Measurements from ENCODE around the gene HOXA10.

HOXA10 gene

DNA sequence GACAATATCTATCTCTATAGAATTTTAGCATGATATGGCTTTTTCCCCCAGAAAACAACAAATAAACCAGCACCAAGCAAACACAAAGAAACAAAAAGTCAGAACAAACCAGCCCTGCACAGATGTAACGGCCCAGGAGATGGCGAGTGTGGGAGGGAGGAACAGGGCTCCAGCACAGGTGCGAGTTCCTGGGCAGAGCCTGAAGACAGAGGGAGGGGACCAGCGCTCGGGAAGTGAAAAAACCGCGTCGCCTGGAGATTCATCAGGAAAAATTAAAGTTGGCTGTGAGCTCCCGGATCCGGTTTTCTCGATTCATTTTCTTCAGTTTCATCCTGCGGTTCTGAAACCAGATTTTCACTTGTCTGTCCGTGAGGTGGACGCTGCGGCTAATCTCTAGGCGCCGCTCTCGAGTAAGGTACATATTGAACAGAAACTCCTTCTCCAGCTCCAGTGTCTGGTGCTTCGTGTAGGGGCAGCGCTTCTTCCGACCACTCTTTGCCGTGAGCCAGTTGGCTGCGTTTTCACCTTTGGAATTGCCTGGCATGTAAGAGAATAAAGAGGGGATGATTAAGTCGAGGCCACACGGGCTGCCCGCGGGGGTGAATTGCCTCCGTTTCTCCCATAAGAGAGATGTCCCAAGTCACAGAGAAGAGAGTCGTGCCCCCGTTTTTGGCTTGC lies 2.3 kb downstream of the HOXA10 start:
- peak overlapping the region; percentile 57 for H3K4me3 Mint-ChIP-seq
- peaks cover 43% of the 10 kb centered on the region for H3K27me3 Mint-ChIP-seq
- no peaks in the 10 kb centered on the region for H3K9me3 Mint-ChIP-seq (ENCODE audit: low read depth)
- H3K27ac Mint-ChIP-seq: peak overlapping the region; percentile 18
- no peaks in the 10 kb centered on the region for H3K36me3 Mint-ChIP-seq
- H3K4me1 Mint-ChIP-seq (ENCODE audit: low read depth): peaks cover 30% of the 10 kb centered on the region

DNA sequence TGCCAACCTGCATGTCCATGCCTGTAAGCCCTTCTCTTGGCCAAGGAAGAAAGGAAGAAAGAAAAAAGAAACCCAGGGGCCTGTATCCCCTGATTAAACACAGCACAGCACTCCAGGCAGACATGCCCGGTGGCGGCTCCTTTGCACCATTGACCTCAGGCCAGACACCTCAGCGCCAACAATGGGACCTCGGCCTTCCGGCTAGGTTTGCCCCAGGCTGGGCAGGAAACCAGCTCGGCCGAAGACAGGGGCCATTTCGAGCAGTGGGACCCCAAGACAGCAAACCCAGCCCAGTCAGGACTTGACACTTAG lies 2.8 kb downstream of the HOXA10 start:
- Mint-ChIP-seq H3K9me3 (ENCODE audit: low read depth) (no peaks in the 10 kb centered on the region), H3K36me3 (no peaks in the 10 kb centered on the region), H3K4me3 (no peak overlapping the region), H3K27me3 (peaks cover 45% of the 10 kb centered on the region), H3K4me1 (ENCODE audit: low read depth) (peaks cover 31% of the 10 kb centered on the region), H3K27ac (peak overlapping the region; percentile 12)

DNA sequence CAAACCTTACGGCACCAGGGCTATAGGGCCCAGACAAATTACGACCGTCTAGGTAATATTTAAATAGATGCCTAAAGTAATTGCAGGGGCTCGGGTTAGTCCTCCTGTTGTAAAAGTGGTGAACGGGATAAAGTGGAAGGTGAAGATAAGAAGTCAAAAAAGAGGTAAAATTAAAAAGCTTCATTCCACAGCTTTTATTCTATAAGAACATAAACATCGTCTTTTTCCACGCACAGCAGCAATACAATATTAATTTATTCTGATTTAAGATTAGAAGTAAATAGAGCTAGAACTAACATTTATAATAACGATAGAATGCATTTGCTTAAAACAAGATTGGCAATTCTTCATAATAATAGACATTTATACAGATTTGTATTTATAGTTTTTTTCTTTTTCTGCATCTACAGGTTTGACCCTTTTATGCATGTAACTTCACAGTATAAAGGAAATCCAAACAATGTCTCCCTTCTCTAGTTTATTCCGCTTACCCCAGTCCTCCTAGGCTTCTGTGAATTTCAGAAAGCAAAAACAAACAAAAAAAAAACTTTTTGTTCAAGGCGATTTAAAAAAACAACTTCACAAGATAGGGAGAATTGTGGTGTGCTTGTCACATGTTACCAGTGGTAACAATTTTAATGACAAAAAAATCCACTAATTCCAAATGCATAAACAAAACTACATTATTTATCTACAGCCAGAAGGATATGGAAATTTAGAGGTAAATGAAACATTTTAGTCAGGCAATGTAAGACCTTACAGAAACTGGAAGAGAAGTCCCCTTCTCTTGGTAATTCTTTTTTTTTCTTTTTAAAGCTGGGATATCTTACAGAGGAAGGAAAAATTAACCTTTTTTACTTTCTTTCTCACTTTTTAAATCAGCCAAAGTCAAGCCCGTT lies 3.4 kb downstream of the HOXA10 start:
- Mint-ChIP-seq H3K27me3 (peaks cover 47% of the 10 kb centered on the region), H3K4me3 (peak overlapping the region; percentile 17), H3K36me3 (no peaks in the 10 kb centered on the region), H3K9me3 (ENCODE audit: low read depth) (no peaks in the 10 kb centered on the region), H3K4me1 (ENCODE audit: low read depth) (peaks cover 35% of the 10 kb centered on the region), H3K27ac (peak overlapping the region; percentile 12)

DNA sequence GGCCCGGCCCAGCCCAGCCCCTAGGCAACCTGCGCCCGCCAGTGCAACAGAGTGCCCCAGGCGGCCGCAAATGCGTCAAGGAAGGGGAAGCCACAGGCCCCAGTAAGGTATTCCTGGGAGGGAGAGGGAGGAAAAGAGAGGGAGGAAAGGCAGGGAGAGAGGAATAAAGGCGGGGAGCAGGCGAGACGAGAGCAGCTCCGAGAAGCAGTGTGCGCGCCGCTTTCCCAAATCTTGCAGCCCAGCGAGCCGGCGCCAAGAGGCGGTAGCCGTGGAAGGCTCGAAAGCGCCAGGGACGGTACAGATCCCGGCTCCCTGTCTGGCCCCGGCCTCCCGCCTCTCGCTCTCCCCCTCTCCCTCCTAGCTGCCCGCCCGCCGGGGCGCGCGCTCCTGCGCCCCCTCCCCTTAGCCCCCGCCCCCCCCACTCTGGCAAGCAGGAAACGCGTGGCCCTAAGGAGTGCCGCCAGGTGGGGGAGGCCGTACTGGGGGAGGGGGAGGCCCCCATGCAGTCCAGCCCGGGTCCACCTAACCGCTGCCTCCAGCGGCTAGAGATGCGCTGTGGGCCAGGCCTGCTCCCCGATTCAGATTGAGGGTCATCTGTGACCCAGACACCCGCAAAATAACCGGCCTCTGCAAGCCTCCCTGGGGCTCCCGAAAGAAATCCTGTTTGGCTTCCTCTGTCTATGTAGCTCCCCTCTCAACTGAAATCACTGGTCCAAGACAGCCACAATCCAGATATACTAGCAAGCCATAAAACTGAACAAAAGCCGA lies 4.3 kb downstream of the HOXA10 start:
- Mint-ChIP-seq H3K4me1 (ENCODE audit: low read depth) (peaks cover 38% of the 10 kb centered on the region), H3K27ac (no peak overlapping the region), H3K36me3 (no peaks in the 10 kb centered on the region), H3K27me3 (peaks cover 46% of the 10 kb centered on the region), H3K9me3 (ENCODE audit: low read depth) (no peaks in the 10 kb centered on the region), H3K4me3 (peak overlapping the region; percentile 17)

DNA sequence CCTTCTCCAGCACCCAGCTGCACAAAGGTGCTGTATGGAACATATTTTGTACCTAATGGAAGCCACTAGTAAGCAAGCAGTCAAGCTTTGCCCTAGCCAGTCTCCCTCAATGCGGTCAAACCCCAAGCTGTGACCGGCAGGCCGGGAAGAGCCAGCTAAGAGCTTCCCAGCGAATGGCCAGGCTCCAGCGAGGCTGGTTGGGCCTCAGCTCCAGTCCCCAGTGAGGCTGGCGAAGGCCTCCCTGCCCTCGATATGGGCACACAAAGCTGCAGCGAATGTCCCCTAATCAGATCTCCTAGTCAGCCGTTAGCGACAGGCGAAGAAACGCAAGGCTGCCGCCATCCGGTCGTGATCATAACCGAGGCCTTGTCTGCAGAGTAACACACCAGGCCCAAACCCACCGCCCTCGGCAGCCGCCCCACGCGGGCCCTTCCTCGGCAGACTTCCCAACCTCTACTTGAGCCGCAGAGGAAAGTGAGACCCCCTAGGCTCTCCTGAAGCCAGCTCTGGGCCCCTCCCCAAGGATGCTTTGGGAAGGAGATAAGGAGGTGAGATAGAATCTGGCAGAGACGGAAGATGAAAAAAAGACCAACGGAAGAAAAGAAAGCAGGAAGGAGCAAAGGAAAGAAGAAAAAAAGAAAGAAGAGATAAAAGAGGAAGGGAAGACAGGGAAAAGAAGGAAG lies 5.7 kb downstream of the HOXA10 start:
- Mint-ChIP-seq H3K27me3 (peaks cover 56% of the 10 kb centered on the region), H3K4me1 (ENCODE audit: low read depth) (peaks cover 39% of the 10 kb centered on the region), H3K36me3 (no peaks in the 10 kb centered on the region), H3K4me3 (peak overlapping the region; percentile 2), H3K27ac (no peak overlapping the region), H3K9me3 (ENCODE audit: low read depth) (no peaks in the 10 kb centered on the region)

DNA sequence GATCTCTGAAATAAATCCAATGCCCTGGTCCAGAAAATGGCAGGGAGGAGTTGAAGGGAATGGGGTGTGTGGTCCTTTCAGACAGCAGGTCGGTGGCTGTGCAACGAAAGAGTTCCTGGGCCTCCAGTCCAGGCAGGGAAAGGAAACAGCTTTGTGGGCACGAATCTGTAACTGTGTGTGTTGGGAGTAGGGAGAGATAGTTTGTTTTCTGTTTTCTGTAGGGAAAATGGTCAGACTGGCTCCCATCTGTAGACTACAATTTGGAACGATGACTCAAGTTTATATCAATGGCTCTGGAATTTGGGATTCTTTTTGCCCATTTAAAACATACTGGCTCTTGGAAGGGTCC lies 6.2 kb downstream of the HOXA10 start:
- Mint-ChIP-seq H3K27me3 (peaks cover 60% of the 10 kb centered on the region), H3K36me3 (no peaks in the 10 kb centered on the region), H3K4me3 (no peak overlapping the region), H3K4me1 (ENCODE audit: low read depth) (peaks cover 39% of the 10 kb centered on the region), H3K27ac (no peak overlapping the region), H3K9me3 (ENCODE audit: low read depth) (no peaks in the 10 kb centered on the region)

DNA sequence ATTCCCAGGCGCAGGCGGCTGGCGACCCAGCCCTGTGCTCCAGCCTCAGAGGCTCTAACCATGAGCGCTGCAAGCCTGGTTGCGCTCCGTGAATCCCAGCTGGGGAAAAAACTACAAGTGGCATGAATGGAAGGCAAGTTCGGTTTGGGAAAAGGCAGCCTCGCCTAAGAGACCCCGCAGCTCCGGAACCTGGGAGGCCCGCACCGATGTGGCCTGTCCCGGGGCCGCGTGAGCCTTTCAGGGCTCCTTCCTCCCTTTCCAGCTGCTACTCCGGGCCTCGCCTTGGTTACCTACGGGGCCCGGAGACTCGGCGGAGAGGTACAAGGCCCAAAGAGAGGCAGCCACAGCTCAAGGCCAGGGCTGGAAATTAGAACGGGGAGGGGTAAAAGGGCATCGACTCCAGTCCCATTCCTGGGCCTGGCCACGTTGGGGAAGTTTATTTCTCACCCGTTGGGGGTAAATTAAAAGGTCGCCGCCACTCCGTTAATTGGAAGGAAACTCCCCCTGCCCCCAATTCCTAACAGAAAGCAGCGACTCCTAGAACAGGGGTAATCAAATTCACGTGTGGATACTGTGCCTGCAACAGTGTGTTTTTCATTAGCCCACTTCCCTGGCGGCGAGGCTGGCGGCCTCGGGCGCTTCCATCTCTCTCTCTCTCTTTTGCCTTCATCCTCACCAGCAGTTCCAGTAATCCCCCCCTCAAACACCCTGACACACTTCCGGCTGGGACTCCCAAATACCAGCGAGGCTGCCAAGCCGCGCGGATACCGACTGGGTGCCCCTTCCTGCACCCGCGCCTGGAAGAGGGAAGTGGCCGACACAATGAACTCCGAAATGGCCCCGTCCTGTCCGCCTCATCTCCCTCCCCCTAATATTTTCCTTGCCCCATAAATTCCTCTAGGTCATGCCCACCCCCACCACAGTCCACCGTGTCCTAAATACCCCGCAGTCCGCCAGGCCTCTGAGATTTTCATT lies 7.3 kb downstream of the HOXA10 start:
- peaks cover 56% of the 10 kb centered on the region for H3K27me3 Mint-ChIP-seq
- H3K4me1 Mint-ChIP-seq (ENCODE audit: low read depth): peaks cover 33% of the 10 kb centered on the region
- H3K9me3 Mint-ChIP-seq (ENCODE audit: low read depth): no peaks in the 10 kb centered on the region
- no peak overlapping the region for H3K27ac Mint-ChIP-seq
- H3K4me3 Mint-ChIP-seq: peak overlapping the region; percentile 47
- no peaks in the 10 kb centered on the region for H3K36me3 Mint-ChIP-seq

DNA sequence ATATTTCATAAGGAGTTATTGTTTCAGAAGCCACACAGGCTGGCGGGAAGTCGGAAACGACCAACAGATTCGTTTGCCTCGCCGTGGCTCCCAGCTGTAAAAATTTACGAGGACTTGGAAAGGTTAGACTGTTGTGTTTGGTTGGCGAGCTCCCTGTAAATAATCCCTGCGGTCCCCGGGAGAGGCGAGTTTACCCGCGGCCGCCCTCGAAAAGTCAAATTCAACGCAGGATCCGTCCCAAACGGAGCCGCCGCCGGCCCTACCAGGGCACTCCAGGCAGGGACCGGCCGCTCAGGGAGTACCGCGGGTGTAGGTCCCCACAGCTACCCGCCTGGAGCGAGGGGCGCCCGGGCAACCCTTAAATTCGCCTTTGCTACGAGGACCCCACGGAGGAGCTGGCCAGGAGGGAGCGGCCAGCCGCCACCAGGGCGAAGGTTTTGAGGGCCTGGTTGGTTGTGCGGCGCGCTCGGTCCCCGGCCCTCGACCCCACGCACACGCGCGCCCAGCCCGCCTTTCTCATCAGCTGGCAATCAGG lies 8.1 kb downstream of the HOXA10 start:
- Mint-ChIP-seq H3K36me3 (no peaks in the 10 kb centered on the region), H3K27ac (peak overlapping the region; percentile 72), H3K9me3 (ENCODE audit: low read depth) (no peaks in the 10 kb centered on the region), H3K27me3 (peaks cover 53% of the 10 kb centered on the region), H3K4me3 (peak overlapping the region; percentile 65), H3K4me1 (ENCODE audit: low read depth) (peaks cover 30% of the 10 kb centered on the region)

DNA sequence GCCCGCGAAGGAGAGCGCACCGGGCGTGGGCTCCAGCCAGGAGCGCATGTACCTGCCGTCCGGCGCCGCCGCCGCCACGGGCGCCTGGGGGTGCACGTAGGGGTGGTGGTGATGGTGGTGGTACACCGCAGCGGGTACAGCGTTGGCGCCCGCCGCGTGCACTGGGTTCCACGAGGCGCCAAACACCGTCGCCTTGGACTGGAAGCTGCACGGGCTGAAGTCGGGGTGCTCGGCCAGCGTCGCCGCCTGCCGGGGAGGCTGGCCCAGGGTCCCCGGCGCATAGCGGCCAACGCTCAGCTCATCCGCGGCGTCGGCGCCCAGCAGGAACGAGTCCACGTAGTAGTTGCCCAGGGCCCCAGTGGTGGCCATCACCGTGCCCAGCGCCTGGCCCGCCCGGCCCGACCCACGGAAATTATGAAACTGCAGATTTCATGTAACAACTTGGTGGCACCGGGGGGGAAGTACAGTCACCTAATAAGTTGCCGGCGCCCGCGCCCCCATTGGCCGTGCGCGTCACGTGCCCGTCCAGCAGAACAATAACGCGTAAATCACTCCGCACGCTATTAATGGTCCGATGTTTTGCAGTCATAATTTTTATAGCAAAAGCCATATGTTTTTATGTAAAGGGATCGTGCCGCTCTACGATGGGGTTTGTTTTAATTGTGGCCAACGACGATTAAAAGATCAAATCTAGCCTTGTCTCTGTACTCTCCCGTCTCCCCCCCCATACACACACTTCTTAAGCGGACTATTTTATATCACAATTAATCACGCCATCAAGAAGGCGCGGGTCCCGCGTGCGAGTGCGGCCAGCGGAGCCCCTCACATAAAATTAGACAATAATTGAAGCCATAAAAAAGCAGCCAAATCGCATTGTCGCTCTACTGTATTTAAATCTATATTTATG lies 8.8 kb downstream of the HOXA10 start, which contains the start of gene HOXA9:
Gene HOXA9 (minus strand): TSS at position 449 of the 907 bp plus-strand sequence. CDS start 80 bp downstream, at position 369.
- H3K36me3 Mint-ChIP-seq: no peaks in the 10 kb centered on the region
- peaks cover 49% of the 10 kb centered on the region for H3K27me3 Mint-ChIP-seq
- peaks cover 28% of the 10 kb centered on the region for H3K4me1 Mint-ChIP-seq (ENCODE audit: low read depth)
- peak within 1 kb of the TSS; percentile 72 for H3K27ac Mint-ChIP-seq
- peak within 1 kb of the TSS; percentile 65 for H3K4me3 Mint-ChIP-seq
- no peaks in the 10 kb centered on the region for H3K9me3 Mint-ChIP-seq (ENCODE audit: low read depth)

DNA sequence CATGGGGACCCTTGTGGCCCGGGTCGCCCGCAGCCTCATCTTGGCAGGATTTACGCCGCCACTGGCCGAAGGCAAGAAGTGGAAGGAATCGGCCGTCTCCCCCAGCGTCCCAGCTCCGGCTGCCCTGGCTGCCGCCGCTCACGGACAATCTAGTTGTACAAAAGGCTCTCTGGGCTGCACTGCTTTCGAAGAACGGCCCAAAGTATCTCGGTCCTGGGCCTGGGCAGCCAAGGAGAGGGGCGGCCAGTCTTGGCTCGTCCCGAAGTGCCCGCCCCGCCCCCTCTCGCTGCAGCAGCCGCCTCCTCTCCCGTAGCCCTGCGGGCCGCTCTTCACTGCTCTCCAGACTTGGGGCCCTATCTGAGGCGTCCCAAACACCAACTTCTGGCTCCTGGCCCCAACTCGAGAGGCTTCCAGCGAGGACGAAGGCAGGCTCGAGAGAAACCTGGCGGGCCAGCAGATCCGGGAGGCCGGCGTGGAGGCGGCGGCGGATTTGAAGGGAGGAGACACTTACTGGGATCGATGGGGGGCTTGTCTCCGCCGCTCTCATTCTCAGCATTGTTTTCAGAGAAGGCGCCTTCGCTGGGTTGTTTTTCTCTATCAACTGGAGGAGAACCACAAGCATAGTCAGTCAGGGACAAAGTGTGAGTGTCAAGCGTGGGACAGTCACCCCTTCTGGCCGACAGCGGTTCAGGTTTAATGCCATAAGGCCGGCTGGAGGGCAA lies 9.6 kb downstream of the HOXA10 start:
- H3K27ac Mint-ChIP-seq: peak overlapping the region; percentile 22
- no peaks in the 10 kb centered on the region for H3K36me3 Mint-ChIP-seq
- H3K4me3 Mint-ChIP-seq: no peak overlapping the region
- H3K27me3 Mint-ChIP-seq: peaks cover 48% of the 10 kb centered on the region
- H3K4me1 Mint-ChIP-seq (ENCODE audit: low read depth): peaks cover 28% of the 10 kb centered on the region
- no peaks in the 10 kb centered on the region for H3K9me3 Mint-ChIP-seq (ENCODE audit: low read depth)

DNA sequence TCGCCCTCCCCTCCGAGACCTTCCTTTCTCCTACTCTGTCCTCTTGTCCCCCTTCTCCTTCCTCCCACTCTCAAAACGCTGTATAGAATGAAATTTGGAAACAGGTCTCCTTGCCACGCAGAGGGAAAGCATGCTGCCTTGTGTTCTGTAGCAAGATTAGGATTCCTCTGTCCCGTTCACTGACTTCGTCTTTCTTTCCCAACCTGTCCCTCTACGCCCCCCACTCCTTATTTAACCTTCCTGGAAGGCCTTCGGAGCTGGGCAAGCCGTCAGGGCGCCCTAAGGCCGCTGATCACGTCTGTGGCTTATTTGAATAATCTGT lies 10.1 kb downstream of the HOXA10 start:
- peaks cover 52% of the 10 kb centered on the region for H3K27me3 Mint-ChIP-seq
- no peaks in the 10 kb centered on the region for H3K36me3 Mint-ChIP-seq
- no peak overlapping the region for H3K4me3 Mint-ChIP-seq
- no peaks in the 10 kb centered on the region for H3K9me3 Mint-ChIP-seq (ENCODE audit: low read depth)
- H3K4me1 Mint-ChIP-seq (ENCODE audit: low read depth): peaks cover 28% of the 10 kb centered on the region
- no peak overlapping the region for H3K27ac Mint-ChIP-seq

DNA sequence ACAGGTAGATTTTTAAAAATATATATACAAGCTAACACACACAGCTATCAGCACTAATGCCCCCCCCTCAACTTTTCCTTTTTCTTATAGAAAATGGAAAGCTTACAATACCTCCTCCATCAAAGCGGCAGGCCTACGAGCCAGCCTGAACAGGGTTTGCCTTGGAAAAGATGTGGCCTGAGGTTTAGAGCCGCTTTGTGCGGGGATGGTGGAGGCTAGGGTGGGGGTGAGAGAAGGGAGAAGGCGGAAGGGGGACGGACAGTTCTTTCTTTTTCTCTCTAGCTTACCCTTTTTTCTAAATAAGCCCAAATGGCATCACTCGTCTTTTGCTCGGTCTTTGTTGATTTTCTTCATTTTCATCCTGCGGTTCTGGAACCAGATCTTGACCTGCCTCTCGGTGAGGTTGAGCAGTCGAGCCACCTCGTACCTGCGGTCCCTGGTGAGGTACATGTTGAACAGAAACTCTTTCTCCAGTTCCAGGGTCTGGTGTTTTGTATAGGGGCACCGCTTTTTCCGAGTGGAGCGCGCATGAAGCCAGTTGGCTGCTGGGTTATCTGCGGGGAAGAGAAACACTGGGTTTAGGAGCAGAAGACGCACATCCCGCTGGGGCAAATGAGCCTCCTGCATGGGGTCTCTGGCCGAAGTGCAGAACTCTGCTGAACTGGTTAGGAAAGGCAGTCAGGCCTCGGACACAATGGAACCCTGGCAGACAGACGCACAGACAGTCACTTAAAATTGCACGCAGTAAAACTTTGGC lies 10.7 kb downstream of the HOXA10 start:
- Mint-ChIP-seq H3K9me3 (ENCODE audit: low read depth) (no peaks in the 10 kb centered on the region), H3K4me3 (no peak overlapping the region), H3K4me1 (ENCODE audit: low read depth) (peaks cover 29% of the 10 kb centered on the region), H3K36me3 (no peaks in the 10 kb centered on the region), H3K27ac (no peak overlapping the region), H3K27me3 (peaks cover 51% of the 10 kb centered on the region)
